ENCODE results near the gene CERKL.
A peak's percentile ranks its signal among the peaks of the same experiment; 100 is the strongest.

GRCh38 chr2:181677912-181678586, 21.1 kb upstream of the CERKL start:
- no peak for TF ChIP-seq CTCF (conservative IDR thresholded peaks at IDR 0.05; ENCODE audit: low read depth in 2 of 2)
- peak; percentile 100 for TF ChIP-seq REST (IDR thresholded peaks at IDR 0.05; ENCODE audit: unreplicated experiment)
- no peak for TF ChIP-seq EZH2 (IDR thresholded peaks at IDR 0.05; ENCODE audit: low read depth, unreplicated experiment)
- TF ChIP-seq ZNF114 (CRISPR knock-in tag; IDR thresholded peaks at IDR 0.05): no peak
- TF ChIP-seq POLR2AphosphoS5 (IDR thresholded peaks at IDR 0.05; ENCODE audit: low read depth): no peak
- no peak for TF ChIP-seq JUNB (IDR thresholded peaks at IDR 0.05; ENCODE audit: unreplicated experiment)
- TF ChIP-seq, protein P1, sequence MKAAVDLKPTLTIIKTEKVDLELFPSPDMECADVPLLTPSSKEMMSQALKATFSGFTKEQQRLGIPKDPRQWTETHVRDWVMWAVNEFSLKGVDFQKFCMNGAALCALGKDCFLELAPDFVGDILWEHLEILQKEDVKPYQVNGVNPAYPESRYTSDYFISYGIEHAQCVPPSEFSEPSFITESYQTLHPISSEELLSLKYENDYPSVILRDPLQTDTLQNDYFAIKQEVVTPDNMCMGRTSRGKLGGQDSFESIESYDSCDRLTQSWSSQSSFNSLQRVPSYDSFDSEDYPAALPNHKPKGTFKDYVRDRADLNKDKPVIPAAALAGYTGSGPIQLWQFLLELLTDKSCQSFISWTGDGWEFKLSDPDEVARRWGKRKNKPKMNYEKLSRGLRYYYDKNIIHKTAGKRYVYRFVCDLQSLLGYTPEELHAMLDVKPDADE (IDR thresholded peaks at IDR 0.05): no peak
- no peak for TF ChIP-seq EZH2phosphoT487 (IDR thresholded peaks at IDR 0.05; ENCODE audit: unreplicated experiment)
- no peak for TF ChIP-seq ZNF331 (CRISPR knock-in tag; IDR thresholded peaks at IDR 0.05; ENCODE audit: low read depth)

Data from GM23338 (cell line).